Measurements from ENCODE around the gene ZBTB20.

The ZBTB20 gene

GRCh38 chr3:114673481-114673880 lies 473.6 kb downstream of the ZBTB20 start:
- no peak for DNase-seq (ENCODE audit: low read depth)

- DNase-seq (ENCODE audit: low read depth): no peak
These were observed 474.2 kb downstream of the ZBTB20 start for GRCh38 chr3:114672692-114673447.

- DNase-seq (ENCODE audit: low read depth): no peak
These were observed 475.2 kb downstream of the ZBTB20 start for GRCh38 chr3:114671741-114672510.

- no peak for DNase-seq (ENCODE audit: low read depth)
These were observed 477.5 kb downstream of the ZBTB20 start for GRCh38 chr3:114669614-114670013.

- no peak for DNase-seq (ENCODE audit: low read depth)
These were observed 479.0 kb downstream of the ZBTB20 start for GRCh38 chr3:114668099-114668498.

GRCh38 chr3:114666623-114667022 lies 480.5 kb downstream of the ZBTB20 start:
- DNase-seq (ENCODE audit: low read depth): no peak

GRCh38 chr3:114664006-114664405 lies 483.1 kb downstream of the ZBTB20 start:
- DNase-seq (ENCODE audit: low read depth): no peak

- DNase-seq (ENCODE audit: low read depth): no peak
These were observed 486.3 kb downstream of the ZBTB20 start for GRCh38 chr3:114660808-114661207.

- no peak for DNase-seq (ENCODE audit: low read depth)
These were observed 487.0 kb downstream of the ZBTB20 start for GRCh38 chr3:114660124-114660523.

- DNase-seq (ENCODE audit: low read depth): no peak
These were observed 487.7 kb downstream of the ZBTB20 start for GRCh38 chr3:114659109-114660061.

- no peak for DNase-seq (ENCODE audit: low read depth)
These were observed 495.5 kb downstream of the ZBTB20 start for GRCh38 chr3:114651555-114651954.

GRCh38 chr3:114650808-114651207 lies 496.3 kb downstream of the ZBTB20 start:
- DNase-seq (ENCODE audit: low read depth): no peak

GRCh38 chr3:114649331-114649730 lies 497.8 kb downstream of the ZBTB20 start:
- DNase-seq (ENCODE audit: low read depth): no peak

- DNase-seq (ENCODE audit: low read depth): no peak
These were observed 500.6 kb downstream of the ZBTB20 start for GRCh38 chr3:114646526-114646925.

GRCh38 chr3:114645392-114645791 lies 501.7 kb downstream of the ZBTB20 start:
- DNase-seq (ENCODE audit: low read depth): no peak

GRCh38 chr3:114644367-114644766 lies 502.7 kb downstream of the ZBTB20 start:
- DNase-seq (ENCODE audit: low read depth): no peak

- no peak for DNase-seq (ENCODE audit: low read depth)
These were observed 503.9 kb downstream of the ZBTB20 start for GRCh38 chr3:114642951-114643741.

- DNase-seq (ENCODE audit: low read depth): no peak
These were observed 507.0 kb downstream of the ZBTB20 start for GRCh38 chr3:114640126-114640525.

- no peak for DNase-seq (ENCODE audit: low read depth)
These were observed 507.9 kb downstream of the ZBTB20 start for GRCh38 chr3:114639171-114639570.

- no peak for DNase-seq (ENCODE audit: low read depth)
These were observed 511.2 kb downstream of the ZBTB20 start for GRCh38 chr3:114635878-114636277.

- DNase-seq (ENCODE audit: low read depth): no peak
These were observed 512.5 kb downstream of the ZBTB20 start for GRCh38 chr3:114634635-114635034.
